ENCODE data around the gene ACTL6A. TPM values are rescaled to one million over a fixed set of nuclear protein-coding genes. Genes with fewer than 3 reads are reported as not detected.

Gene ACTL6A
- total and polyA plus RNA-seq, 7 donors: 28.8 to 65.7 (median 38.6) TPM

DNA sequence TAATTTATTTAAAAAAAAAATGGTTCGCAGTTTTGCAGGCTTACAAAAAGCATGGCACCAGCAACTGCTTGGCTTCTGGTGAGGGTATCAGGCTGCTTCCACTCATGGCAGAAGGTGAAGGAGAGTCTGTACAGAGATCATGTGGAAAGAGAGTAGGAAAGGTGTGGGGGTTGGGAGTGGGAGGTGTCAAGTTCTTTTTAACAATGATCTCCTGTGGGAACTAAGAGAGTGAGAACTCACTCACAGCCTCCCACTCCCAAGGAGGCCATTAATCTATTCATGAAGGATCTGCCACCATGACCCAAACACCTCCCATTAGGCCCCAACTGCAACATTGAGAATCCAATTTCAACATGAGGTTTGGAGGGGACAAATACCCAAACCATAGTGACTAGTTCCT lies 21.1 kb upstream of the ACTL6A start:
- no peaks in the 10 kb centered on the region for H3K9me3 ChIP-seq
- DNase-seq: no peak
- H3K27ac ChIP-seq: no peak overlapping the region
- H3K27me3 ChIP-seq: no peaks in the 10 kb centered on the region
- WGBS, 2 donors: 93 to 98% methylated on average over 1 of the region's 1 CpG
- TF ChIP-seq, protein P1, sequence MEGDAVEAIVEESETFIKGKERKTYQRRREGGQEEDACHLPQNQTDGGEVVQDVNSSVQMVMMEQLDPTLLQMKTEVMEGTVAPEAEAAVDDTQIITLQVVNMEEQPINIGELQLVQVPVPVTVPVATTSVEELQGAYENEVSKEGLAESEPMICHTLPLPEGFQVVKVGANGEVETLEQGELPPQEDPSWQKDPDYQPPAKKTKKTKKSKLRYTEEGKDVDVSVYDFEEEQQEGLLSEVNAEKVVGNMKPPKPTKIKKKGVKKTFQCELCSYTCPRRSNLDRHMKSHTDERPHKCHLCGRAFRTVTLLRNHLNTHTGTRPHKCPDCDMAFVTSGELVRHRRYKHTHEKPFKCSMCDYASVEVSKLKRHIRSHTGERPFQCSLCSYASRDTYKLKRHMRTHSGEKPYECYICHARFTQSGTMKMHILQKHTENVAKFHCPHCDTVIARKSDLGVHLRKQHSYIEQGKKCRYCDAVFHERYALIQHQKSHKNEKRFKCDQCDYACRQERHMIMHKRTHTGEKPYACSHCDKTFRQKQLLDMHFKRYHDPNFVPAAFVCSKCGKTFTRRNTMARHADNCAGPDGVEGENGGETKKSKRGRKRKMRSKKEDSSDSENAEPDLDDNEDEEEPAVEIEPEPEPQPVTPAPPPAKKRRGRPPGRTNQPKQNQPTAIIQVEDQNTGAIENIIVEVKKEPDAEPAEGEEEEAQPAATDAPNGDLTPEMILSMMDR (IDR thresholded peaks at IDR 0.05): no peak
- TF ChIP-seq EP300 (IDR thresholded peaks at IDR 0.05) (no peak), POLR2AphosphoS5 (IDR thresholded peaks at IDR 0.05) (no peak), POLR2A (IDR thresholded peaks at IDR 0.05) (no peak)
- H3K4me1 ChIP-seq: no peaks in the 10 kb centered on the region
- no peaks in the 10 kb centered on the region for H3K36me3 ChIP-seq
- no peak overlapping the region for H3K4me3 ChIP-seq
- intact Hi-C loops (cut with DNase I): no loop called here

DNA sequence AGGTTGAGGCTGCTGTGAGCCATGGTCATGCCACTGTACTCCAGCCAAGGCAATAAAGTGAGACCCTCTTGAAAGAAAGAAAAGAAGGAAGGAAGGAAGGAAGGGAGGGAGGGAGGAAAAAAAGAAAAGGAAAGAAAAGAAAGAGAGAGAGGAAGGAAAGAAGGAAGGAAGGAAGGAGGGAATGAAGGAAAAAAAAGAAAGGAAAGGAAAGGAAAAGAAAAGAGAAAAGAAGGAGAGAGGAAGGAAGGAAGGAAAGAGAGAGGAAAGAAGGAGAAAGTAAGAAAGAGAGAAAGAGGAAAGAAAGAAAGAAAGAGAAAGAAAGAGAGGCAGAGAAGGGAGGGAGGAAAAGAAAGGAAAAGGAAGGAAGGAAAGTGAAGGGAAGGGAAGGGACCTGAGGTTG lies 20.4 kb upstream of the ACTL6A start:
- Histone ChIP-seq H3K27ac (no peak overlapping the region), H3K27me3 (no peaks in the 10 kb centered on the region), H3K9me3 (no peaks in the 10 kb centered on the region), H3K4me3 (no peak overlapping the region), H3K4me1 (no peaks in the 10 kb centered on the region), H3K36me3 (no peaks in the 10 kb centered on the region)
- TF ChIP-seq POLR2AphosphoS5 (IDR thresholded peaks at IDR 0.05) (no peak), EP300 (IDR thresholded peaks at IDR 0.05) (no peak), POLR2A (IDR thresholded peaks at IDR 0.05) (no peak)
- TF ChIP-seq, protein P1 (IDR thresholded peaks at IDR 0.05): no peak
- intact Hi-C loops (cut with DNase I): no loop called here
- no peak for DNase-seq

DNA sequence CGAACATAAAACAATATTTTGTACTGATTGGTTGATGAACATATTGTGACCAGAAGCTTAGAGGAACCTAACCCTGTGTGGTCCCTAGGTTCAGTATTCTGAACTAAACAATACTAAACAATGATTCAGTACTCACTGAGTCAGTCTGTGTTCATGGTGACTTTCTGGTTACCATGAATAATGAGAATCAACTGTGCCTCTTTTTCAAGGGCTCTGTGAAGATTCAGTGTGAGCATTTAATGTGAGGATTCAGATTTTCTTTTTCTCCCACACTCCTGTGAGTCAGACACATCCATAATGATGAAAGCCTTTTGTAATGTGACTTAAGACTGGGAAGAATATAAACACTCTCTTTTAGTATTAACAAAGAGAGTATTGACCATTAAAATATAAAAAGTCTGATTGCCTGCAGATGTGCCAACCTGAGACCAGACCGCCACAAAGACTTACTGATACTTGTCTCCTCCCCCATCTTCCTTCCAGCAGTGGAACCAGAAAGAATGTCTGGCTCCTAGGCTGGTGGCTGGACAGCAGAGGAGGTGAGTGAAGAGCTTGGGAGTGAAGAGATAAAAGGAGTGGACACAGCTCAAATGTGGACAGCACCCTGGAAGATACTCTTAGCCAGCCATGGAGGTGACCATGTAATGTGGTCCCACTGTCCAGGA lies 17.6 kb upstream of the ACTL6A start:
- 61 to 82% methylated on average over 2 of the region's 2 CpGs for WGBS, 2 donors
- Histone ChIP-seq H3K36me3 (no peaks in the 10 kb centered on the region), H3K27me3 (no peaks in the 10 kb centered on the region), H3K4me3 (no peak overlapping the region), H3K9me3 (no peaks in the 10 kb centered on the region), H3K27ac (no peak overlapping the region), H3K4me1 (no peaks in the 10 kb centered on the region)
- DNase-seq: no peak
- intact Hi-C loops (cut with DNase I): no loop called here
- TF ChIP-seq EP300 (IDR thresholded peaks at IDR 0.05) (no peak), POLR2AphosphoS5 (IDR thresholded peaks at IDR 0.05) (no peak), POLR2A (IDR thresholded peaks at IDR 0.05) (no peak)
- TF ChIP-seq, protein P1 (IDR thresholded peaks at IDR 0.05): no peak

DNA sequence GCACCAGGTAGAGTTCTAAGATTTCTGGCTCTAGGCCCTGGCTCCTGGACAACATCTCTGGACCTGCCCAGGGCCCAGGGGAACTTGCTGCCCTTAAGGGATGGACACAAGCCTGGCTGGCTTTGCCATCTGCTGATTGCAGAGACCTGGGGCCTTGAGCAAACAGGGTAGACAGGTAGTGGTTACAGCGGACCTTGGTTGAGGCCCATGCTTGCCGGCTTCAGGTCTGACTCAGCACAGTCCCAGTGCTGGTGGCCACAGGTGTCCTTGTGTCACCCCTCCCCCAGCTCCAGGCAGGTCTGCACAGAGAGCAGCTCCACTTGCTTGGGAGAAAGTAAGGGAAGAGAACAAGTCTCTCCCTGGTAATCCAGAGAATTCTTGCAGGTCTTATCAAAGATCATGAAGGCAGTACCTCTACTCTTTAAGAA lies 15.9 kb upstream of the ACTL6A start:
- Histone ChIP-seq H3K27me3 (no peaks in the 10 kb centered on the region), H3K9me3 (no peaks in the 10 kb centered on the region), H3K4me3 (no peak overlapping the region), H3K36me3 (no peaks in the 10 kb centered on the region), H3K27ac (no peak overlapping the region), H3K4me1 (peaks cover 0 to 8% (median 0%) of the 10 kb centered on the region in 4 donors)
- no peak for DNase-seq
- 64 to 65% methylated on average over 2 of the region's 2 CpGs for WGBS, 2 donors
- intact Hi-C loops (cut with DNase I): no loop called here
- TF ChIP-seq EP300 (IDR thresholded peaks at IDR 0.05) (no peak), POLR2AphosphoS5 (IDR thresholded peaks at IDR 0.05) (no peak), POLR2A (IDR thresholded peaks at IDR 0.05) (no peak)
- TF ChIP-seq, protein P1 (IDR thresholded peaks at IDR 0.05): no peak
